Measurements from ENCODE around the gene MYO5A.
"Not testable (repeated sequence)": the region's sequence is repeated elsewhere in the genome, so short reads cannot be mapped to it uniquely, and the experiment has no call there.

The MYO5A gene

DNA sequence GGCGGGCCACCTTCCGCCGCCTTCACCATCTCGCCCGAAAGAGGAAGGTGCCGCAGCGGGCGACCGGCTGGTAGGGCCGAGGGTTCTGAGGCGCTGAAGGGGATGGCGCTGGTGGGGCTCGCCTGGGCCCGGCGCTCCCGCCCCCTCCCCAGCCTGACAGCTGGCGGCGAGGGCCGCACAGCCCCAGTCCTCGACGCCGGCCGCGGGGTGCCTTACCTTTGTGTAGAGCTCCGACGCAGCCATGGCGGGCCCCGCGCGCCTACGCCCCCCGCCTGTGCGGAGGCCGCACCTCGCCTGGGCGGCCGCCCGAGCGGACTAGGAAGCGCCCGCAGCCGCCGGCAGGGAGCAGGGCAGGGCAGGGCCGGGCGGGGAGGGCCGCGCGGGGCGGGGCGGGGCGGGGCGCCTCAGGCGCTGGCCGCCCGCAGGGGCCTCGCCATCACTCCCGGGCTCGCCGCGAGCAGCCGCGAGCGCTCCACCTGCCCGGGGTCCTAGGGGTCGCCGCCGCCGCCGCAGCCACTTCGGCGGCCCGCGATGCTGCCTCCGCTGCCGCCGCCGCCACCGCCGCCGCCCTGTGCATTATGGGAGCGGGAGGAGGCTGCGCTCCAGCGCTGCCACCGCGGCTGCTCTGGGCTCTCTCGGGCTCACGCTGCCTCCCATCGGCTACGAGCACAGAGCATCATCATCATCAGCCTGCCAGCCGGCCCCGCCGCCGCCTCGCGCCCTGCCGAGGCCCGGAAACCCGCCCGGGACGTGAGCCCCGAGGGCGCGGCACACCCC is at the start of gene MYO5A:
TSS of gene MYO5A (minus strand) at position 317 of the 777 bp plus-strand sequence. CDS start at position 243, 74 bp downstream.
- H3F3A ChIP-seq (ENCODE audit: insufficient read depth, low read length): peaks cover 10% of the 10 kb centered on the region; the same call in 1 of the 2 replicates
- H3K4me3 ChIP-seq (ENCODE audit: low read length): peak within 1 kb of the TSS; percentile 94
- DNase-seq: peak; percentile 86
- H3K27me3 ChIP-seq (replicated peaks; ENCODE audit: insufficient read depth, low read length): no peaks in the 10 kb centered on the region
- H3K4me1 ChIP-seq (ENCODE audit: low read length): peaks cover 30% of the 10 kb centered on the region
- H2AFZ ChIP-seq (ENCODE audit: low read length): peak within 1 kb of the TSS; percentile 70
- peaks cover 57% of the 10 kb centered on the region for H3K79me2 ChIP-seq (ENCODE audit: low read length)
- TF ChIP-seq, protein P1, sequence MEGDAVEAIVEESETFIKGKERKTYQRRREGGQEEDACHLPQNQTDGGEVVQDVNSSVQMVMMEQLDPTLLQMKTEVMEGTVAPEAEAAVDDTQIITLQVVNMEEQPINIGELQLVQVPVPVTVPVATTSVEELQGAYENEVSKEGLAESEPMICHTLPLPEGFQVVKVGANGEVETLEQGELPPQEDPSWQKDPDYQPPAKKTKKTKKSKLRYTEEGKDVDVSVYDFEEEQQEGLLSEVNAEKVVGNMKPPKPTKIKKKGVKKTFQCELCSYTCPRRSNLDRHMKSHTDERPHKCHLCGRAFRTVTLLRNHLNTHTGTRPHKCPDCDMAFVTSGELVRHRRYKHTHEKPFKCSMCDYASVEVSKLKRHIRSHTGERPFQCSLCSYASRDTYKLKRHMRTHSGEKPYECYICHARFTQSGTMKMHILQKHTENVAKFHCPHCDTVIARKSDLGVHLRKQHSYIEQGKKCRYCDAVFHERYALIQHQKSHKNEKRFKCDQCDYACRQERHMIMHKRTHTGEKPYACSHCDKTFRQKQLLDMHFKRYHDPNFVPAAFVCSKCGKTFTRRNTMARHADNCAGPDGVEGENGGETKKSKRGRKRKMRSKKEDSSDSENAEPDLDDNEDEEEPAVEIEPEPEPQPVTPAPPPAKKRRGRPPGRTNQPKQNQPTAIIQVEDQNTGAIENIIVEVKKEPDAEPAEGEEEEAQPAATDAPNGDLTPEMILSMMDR (IDR thresholded peaks at IDR 0.05; ENCODE audit: low read length): peak; percentile 8
- TF ChIP-seq EZH2phosphoT487 (IDR thresholded peaks at IDR 0.05; ENCODE audit: low read length): no peak
- TF ChIP-seq EZH2 (optimal IDR thresholded peaks at IDR 0.05; ENCODE audit: low read depth, low read length): no peak
- H3K9ac ChIP-seq (ENCODE audit: low read length): peak within 1 kb of the TSS; percentile 79
- H3K9me3 ChIP-seq (replicated peaks; ENCODE audit: insufficient read depth, low read length): no peaks in the 10 kb centered on the region
- H3K36me3 ChIP-seq (replicated peaks; ENCODE audit: insufficient read depth, low read length): no peaks in the 10 kb centered on the region
- H3K4me2 ChIP-seq (ENCODE audit: low read depth, low read length): peak within 1 kb of the TSS; percentile 80
- peak within 1 kb of the TSS; percentile 78 for H3K27ac ChIP-seq (ENCODE audit: low read length)
- no peaks in the 10 kb centered on the region for H3K9me2 ChIP-seq (replicated peaks; ENCODE audit: insufficient read depth, low read length)
- no peaks in the 10 kb centered on the region for H4K20me1 ChIP-seq (ENCODE audit: insufficient read depth, low read length)

DNA sequence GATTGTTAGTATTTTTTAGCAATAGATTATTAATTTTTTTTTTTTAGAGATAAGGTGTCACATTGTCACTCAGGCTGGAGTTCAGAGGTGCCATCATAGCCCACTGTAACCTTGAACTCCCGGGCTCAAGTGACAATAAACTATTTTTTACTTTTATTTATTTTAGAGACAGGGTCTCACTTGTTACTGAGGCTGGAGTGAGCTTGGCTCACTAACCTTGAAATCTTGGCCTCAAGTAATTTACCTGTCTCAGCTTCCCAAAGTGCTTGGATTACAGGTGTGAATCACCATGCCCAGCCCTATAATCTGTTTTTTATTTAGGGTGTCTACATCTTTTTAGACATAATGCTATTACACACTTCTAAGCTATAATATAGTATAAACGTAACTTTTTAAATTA is 48.0 kb upstream of the MYO5A start:
- H3K27ac ChIP-seq (ENCODE audit: low read length): no peak overlapping the region
- no peaks in the 10 kb centered on the region for H3K79me2 ChIP-seq (ENCODE audit: low read length)
- H2AFZ ChIP-seq (ENCODE audit: low read length): no peak overlapping the region

DNA sequence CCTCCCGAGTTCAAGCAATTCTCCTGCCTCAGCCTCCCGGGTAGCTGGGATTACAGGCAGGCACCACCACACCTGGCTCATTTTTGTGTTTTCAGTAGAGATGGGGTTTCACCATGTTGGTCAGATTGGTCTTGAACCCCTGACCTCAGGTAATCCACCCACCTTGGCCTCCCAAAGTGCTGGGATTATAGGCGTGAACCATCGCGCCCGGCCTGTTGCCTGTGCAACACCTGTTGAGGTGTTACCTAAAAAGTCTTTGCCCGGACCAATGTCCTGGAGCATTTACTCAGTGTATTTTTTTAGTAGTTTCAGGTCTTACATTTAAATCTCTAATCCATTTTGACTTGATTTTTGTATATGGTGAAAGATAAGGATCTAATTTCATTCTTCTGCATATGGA is 46.9 kb upstream of the MYO5A start:
- H3K4me1 ChIP-seq (ENCODE audit: low read length); H3K79me2 ChIP-seq (ENCODE audit: low read length); H3K36me3 ChIP-seq (replicated peaks; ENCODE audit: insufficient read depth, low read length); H3K27ac ChIP-seq (ENCODE audit: low read length); H2AFZ ChIP-seq (ENCODE audit: low read length); H3K4me3 ChIP-seq (ENCODE audit: low read length); H3K4me2 ChIP-seq (ENCODE audit: low read depth, low read length); H3K9ac ChIP-seq (ENCODE audit: low read length); H3K9me2 ChIP-seq (replicated peaks; ENCODE audit: insufficient read depth, low read length); DNase-seq; H4K20me1 ChIP-seq (ENCODE audit: insufficient read depth, low read length); H3K9me3 ChIP-seq (replicated peaks; ENCODE audit: insufficient read depth, low read length); H3K27me3 ChIP-seq (replicated peaks; ENCODE audit: insufficient read depth, low read length): not testable (repeated sequence)
- 0 out of 2 replicates have a peak, but pooled peaks cover 11% of the 10 kb centered on the region for H3F3A ChIP-seq (ENCODE audit: insufficient read depth, low read length)

More for the DNA sequence above, 48.0 kb upstream of the MYO5A start:
- 0 out of 2 replicates have a peak, but pooled peaks cover 16% of the 10 kb centered on the region for H3F3A ChIP-seq (ENCODE audit: insufficient read depth, low read length)
- DNase-seq: no peak
- H3K27me3 ChIP-seq (replicated peaks; ENCODE audit: insufficient read depth, low read length): no peaks in the 10 kb centered on the region
- no peaks in the 10 kb centered on the region for H3K9me2 ChIP-seq (replicated peaks; ENCODE audit: insufficient read depth, low read length)
- H3K4me3 ChIP-seq (ENCODE audit: low read length): no peak overlapping the region
- no peaks in the 10 kb centered on the region for H3K4me1 ChIP-seq (ENCODE audit: low read length)
- H3K9me3 ChIP-seq (replicated peaks; ENCODE audit: insufficient read depth, low read length): no peaks in the 10 kb centered on the region
- H3K9ac ChIP-seq (ENCODE audit: low read length): no peak overlapping the region
- no peak overlapping the region for H3K4me2 ChIP-seq (ENCODE audit: low read depth, low read length)
- H3K36me3 ChIP-seq (replicated peaks; ENCODE audit: insufficient read depth, low read length): 0 out of 2 replicates have a peak, but pooled peaks cover 4% of the 10 kb centered on the region
- no peaks in the 10 kb centered on the region for H4K20me1 ChIP-seq (ENCODE audit: insufficient read depth, low read length)
- TF ChIP-seq, protein P1 (IDR thresholded peaks at IDR 0.05; ENCODE audit: low read length): no peak
- TF ChIP-seq EZH2phosphoT487 (IDR thresholded peaks at IDR 0.05; ENCODE audit: low read length) (no peak), EZH2 (optimal IDR thresholded peaks at IDR 0.05; ENCODE audit: low read depth, low read length) (no peak)

DNA sequence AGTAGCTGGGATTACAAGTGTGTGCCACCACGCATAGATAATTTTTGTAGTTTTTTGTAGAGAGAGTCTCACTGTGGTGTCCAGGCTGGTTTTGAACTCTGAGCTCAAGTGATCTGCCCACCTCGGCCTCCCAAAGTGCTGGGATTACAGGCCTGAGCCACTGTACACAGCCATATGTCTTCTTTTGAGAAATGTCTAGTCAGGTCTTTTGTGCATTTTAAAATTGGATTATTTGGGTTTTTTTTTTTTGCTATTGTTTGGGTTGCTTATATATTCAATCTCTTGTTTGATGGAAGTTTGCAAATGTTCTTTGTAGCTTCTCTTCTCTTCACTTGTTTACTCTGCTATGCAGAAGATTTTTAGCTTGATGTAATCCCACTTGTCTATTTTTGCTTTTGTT is 46.4 kb upstream of the MYO5A start:
- Histone ChIP-seq H3K79me2 (ENCODE audit: low read length) (no peaks in the 10 kb centered on the region), H3F3A (ENCODE audit: insufficient read depth, low read length) (0 out of 2 replicates have a peak, but pooled peaks cover 7% of the 10 kb centered on the region), H3K27ac (ENCODE audit: low read length) (no peak overlapping the region), H3K4me2 (ENCODE audit: low read depth, low read length) (no peak overlapping the region), H2AFZ (ENCODE audit: low read length) (no peak overlapping the region), H4K20me1 (ENCODE audit: insufficient read depth, low read length) (no peaks in the 10 kb centered on the region), H3K36me3 (replicated peaks; ENCODE audit: insufficient read depth, low read length) (no peaks in the 10 kb centered on the region), H3K27me3 (replicated peaks; ENCODE audit: insufficient read depth, low read length) (no peaks in the 10 kb centered on the region), H3K9me2 (replicated peaks; ENCODE audit: insufficient read depth, low read length) (no peaks in the 10 kb centered on the region), H3K9me3 (replicated peaks; ENCODE audit: insufficient read depth, low read length) (no peaks in the 10 kb centered on the region), H3K9ac (ENCODE audit: low read length) (no peak overlapping the region), H3K4me1 (ENCODE audit: low read length) (no peaks in the 10 kb centered on the region), H3K4me3 (ENCODE audit: low read length) (no peak overlapping the region)
- TF ChIP-seq EZH2 (optimal IDR thresholded peaks at IDR 0.05; ENCODE audit: low read depth, low read length) (no peak), EZH2phosphoT487 (IDR thresholded peaks at IDR 0.05; ENCODE audit: low read length) (no peak)
- TF ChIP-seq, protein P1 (IDR thresholded peaks at IDR 0.05; ENCODE audit: low read length): no peak
- DNase-seq: no peak

DNA sequence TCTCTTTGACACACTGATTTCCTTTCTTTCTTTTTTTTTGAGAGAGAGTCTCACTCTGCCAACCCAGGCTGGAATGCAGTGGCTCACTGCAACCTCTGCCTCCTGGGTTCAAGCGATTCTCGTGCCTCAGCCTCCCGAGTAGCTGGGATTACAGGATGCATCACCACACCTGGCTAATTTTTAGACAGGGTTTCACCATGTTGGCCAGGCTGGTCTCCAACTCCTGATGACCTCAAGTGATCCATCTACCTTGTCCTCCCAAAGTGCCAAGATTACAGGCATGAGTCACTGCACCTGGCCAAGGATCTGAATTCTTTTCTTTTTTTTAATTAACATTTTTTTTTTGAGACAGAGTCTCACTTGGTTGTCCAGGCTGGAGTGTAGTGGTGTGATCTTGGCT is 45.9 kb upstream of the MYO5A start:
- DNase-seq; H3K4me1 ChIP-seq (ENCODE audit: low read length); H3K36me3 ChIP-seq (replicated peaks; ENCODE audit: insufficient read depth, low read length); H3K27ac ChIP-seq (ENCODE audit: low read length); H3F3A ChIP-seq (ENCODE audit: insufficient read depth, low read length); H2AFZ ChIP-seq (ENCODE audit: low read length); H3K9ac ChIP-seq (ENCODE audit: low read length); H3K4me2 ChIP-seq (ENCODE audit: low read depth, low read length); H3K79me2 ChIP-seq (ENCODE audit: low read length); H3K9me3 ChIP-seq (replicated peaks; ENCODE audit: insufficient read depth, low read length); H3K4me3 ChIP-seq (ENCODE audit: low read length); H3K9me2 ChIP-seq (replicated peaks; ENCODE audit: insufficient read depth, low read length); H4K20me1 ChIP-seq (ENCODE audit: insufficient read depth, low read length); H3K27me3 ChIP-seq (replicated peaks; ENCODE audit: insufficient read depth, low read length): not testable (repeated sequence)

Measured in MM.1S (cell line).